H4 (cell line): ENCODE results near the gene FAM177A1. TPM values are rescaled to one million over a fixed set of nuclear protein-coding genes. Genes with fewer than 3 reads are reported as not detected.
A peak's percentile ranks its signal among the peaks of the same experiment; 100 is the strongest.
"Not testable (repeated sequence)": the region's sequence is repeated elsewhere in the genome, so short reads cannot be mapped to it uniquely, and the experiment has no call there.

Source experiments
- DNase-seq: peaks from one replicate; pipeline ENCODE4 v3.0.0-alpha.2; 2015; ENCODE audit warnings: low spot score
- total RNA-seq: library from RNA; depleted of rRNA; stranded (reverse); fragments of >200 nt; shearing (Covaris generic); gene quantifications from 2 replicates; pipeline ENCODE4 v1.2.3, GENCODE V29; 2014

The FAM177A1 gene
- total RNA-seq, 1 experiment from 2014 or later = 30.7 TPM

- not testable (repeated sequence) for DNase-seq
These were observed 15.2 kb downstream of the FAM177A1 start for GRCh38 chr14:35061113-35061791.

DNA sequence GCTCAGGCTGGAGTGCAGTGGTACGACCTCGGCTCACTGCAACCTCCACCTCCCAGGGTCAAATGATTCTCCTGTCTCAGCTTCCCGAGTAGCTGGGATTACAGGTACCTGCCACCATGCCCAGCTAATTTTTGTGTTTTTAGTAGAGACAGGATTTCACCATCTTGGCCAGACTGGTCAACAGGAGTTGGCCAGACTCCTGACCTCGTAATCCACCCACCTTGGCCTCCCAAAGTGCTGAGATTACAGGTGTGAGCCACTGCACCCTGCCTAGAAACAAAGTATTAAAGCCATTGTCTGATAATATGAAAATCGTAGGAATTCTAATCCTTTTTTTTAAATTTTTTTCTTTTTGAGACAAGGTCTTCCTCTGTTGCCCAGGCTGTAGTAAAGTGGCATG lies 19.7 kb downstream of the FAM177A1 start:
- DNase-seq = not testable (repeated sequence)

DNA sequence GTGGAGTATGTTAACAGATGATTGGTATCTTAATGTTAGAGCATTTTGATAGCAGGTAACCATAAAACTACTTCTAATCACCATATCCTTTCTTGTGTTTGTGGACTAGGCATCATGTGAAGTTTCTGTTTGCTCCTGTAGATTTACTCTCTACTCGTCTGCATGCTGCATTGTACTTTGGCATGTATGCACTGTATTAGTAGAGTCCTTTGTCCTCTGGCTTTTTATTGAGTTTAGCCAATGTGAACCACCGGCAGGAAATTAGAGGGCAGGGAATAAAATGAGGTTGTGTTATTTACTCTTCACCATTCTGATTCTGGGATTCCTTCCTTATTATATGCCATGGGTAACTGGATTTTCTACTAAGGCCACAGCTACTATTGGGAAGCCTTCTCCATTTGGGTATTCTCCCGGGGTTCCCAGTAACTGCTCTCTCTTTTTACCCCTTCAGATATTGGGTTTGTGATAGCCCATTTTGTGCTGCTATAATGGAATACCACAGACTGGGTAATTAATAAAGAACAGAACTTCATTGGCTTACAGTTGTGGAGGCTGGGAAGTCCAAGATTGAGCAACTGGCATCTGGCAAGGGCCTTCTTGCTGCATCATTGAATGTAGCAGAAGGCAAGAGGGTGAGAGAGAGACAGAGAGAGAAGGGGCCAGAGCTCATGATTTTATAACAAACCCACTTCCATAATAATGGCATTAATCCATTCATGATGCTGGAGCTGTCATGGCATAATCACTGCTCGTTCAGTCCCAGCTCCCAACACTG lies 22.4 kb downstream of the FAM177A1 start:
- no peak for DNase-seq

DNA sequence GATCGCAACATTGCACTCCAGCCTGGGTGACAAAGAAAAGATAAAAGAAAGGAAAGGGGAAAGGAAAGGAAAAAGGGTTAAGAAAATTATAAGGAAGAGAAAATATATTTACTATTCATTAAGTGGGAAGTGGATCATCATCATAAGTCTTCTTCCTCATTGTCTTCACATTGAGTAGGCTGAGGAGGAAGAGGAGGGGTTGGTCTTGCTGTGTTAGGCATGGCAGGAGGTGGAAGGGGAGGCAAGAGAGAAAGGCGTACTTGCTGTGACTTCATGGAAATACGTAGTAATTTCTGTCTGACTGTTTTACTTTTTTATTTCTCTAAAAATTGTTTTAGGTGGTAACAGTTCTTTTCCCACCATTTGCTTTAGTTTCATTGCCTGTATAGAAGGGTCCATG lies 26.2 kb downstream of the FAM177A1 start:
- DNase-seq = no peak

DNA sequence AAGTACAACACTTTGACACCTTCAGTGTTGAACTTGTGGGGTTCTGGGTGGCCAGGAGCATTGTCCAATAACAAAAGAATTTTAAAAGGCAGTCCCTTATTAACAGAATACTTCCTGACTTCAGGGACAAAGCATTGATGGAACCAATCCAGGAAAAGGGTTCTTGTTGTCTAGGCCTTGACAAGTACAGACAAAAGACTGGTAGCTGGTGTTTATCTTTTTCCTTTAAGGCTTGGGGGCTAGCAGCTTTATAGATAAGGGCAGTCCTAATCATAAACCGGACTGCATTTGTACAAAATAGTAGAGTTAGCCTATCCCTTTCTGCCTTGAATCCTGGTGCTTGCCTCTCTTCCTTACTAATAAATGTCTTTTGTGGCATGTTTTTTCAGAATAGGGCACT lies 27.4 kb downstream of the FAM177A1 start:
- no peak for DNase-seq

GRCh38 chr14:35078082-35078481 lies 32.0 kb downstream of the FAM177A1 start:
- no peak for DNase-seq

DNA sequence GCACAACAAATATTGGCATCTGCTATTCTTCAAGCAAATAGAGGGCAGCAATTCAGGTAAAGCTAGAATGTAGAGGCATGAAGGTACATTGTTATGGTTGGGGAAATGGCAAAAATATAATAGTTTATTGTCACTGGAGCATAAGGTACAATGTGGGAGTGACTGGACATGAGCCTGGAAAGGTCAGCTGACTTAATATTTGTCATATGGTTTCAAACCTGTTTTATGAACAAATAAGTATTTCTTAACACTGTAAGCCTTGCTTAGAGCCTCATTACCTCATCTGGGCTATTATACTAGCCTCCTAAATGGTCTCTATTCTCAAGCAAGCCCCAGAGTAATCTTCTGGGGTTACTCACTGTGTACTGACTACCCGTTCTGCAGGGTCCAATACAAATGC lies 33.7 kb downstream of the FAM177A1 start:
- DNase-seq = no peak

GRCh38 chr14:35083530-35084150 lies 37.6 kb downstream of the FAM177A1 start:
- no peak for DNase-seq

DNA sequence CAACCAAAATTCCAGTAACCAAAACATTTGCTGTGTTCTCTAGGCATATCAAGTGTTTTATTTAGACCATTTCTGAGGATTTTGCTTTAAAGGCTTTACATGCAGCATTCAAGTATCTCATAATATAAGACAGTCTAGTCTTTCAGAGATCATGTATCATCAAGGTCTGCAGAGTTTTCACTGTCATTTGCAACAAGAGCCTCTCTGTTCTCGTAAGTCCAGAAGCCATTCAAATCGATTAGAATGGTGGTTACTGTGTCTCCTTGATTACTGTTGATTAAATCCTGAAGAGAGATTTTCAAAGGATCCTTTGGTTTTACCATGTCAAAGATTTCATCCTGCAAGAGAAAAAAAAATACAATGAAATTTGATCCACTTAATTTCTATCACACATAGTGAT lies 39.4 kb downstream of the FAM177A1 start:
- DNase-seq = no peak

DNA sequence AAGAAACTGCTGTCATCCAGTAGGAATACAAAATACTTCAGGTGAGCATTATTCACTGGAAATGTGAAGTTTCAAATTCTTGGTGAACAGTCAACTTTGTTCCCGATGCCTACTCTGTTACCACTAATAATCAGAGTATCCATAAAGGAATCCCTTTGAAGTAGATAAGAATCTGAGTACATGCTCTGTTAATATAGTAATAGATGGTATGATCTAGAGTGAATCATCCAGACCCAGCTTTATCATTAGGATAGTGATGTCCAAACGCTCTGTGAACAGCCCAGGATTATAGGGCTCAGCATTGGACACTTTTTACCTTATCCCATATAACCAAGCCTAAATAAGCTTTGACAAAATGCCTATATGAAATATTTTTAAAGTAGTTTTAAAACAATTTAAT lies 42.4 kb downstream of the FAM177A1 start:
- DNase-seq = no peak

DNA sequence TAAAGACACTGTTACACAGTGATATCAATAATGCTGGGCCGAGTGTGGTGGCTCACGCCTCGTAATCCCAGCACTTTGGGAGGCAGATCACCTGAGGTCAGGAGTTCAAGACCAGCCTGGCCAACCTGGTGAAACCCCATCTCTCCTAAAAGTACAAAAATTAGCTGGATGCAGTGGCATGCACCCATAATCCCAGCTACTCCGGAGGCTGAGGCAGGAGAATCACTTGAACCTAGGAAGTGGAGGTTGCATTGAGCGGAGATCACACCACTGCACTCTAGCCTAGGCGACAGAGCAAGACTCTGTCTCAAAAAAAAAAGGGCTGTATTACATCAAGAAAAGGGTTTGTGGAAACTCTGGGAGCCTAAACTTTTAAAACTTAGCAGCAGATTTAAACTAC lies 48.6 kb downstream of the FAM177A1 start:
- DNase-seq = not testable (repeated sequence)

DNA sequence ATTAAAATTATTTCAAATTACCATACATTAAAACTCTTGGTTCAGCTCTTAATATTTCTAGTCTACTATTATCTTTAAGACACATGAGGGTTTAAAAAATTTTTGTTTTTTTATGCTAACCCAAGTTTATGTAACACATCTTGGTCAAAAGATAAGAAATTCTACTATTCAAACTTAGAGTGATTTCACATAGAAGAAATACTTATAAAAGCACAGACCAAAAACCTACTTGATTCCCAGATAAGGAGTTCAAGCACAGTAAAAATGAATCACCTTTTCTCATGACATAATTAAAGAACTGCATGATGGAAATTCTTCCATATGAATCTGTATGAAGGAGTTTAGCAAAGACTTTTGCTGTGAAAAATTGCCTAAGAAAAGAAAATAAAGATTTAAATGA lies 61.8 kb downstream of the FAM177A1 start:
- no peak for DNase-seq

GRCh38 chr14:35112641-35113040 lies 66.6 kb downstream of the FAM177A1 start:
- DNase-seq = no peak

- DNase-seq = no peak
These were observed 67.4 kb downstream of the FAM177A1 start for GRCh38 chr14:35113308-35113950.

GRCh38 chr14:35114036-35114435 lies 68.0 kb downstream of the FAM177A1 start:
- DNase-seq = no peak

DNA sequence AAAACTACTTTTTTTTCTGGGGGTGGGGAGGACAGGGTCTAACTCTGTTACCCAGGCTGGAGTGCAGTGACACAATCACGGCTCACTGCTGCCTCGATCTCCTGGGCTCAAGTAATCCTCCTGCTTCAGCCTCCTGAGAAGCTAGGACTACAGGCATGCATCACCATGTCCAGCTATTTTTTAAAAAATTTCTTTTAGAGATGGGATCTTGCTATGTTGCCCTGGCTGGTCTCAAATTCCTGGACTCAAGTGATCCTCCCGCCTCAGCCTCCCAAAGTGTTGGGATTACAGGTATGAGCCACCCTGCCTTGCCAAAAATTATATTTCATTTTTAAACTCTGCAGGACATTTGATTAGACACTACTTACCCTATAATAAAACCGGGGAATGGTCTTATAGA lies 70.2 kb downstream of the FAM177A1 start:
- no peak for DNase-seq

- DNase-seq = no peak
These were observed 71.0 kb downstream of the FAM177A1 start for GRCh38 chr14:35117112-35117511.

GRCh38 chr14:35121026-35121886 lies 75.2 kb downstream of the FAM177A1 start:
- no peak for DNase-seq

DNA sequence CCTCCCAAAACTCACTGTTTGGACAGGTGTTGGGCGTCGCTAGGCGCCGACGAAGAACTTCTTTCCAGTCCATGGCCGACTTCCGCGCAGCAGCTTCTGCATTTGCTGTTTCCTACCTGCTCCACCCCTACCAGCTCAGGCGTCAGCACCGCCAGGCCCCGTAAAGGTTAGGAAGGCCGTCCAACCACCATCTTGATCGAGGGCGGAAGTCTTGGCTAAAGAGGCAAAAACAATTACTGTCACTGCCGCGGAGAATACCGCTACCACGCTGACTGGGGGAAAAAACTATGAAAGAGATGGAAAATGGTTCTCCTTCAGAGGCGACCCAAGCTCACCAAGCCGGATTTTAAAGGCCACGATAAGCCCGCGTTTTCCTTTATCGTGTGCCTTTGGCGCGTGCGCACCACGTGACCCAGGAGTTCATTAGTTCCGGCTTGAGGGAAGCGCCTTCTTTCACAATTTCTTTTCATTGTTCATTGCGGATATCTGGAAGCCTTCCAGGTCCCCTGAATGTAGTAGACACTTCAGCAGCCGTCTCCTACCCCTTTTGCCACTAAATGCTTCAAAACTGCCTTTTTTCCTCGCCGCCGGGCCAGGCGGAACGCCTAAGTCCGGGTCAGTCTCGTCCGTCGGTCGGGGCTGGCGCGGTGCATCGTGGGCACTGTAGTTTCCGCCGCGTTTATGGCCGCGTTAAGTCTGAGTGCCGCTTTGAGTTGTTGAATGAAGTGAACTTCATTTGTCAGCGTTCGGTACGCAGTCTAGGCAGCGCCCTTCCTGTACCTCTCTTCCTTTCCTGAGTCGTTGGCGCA lies 76.0 kb downstream of the FAM177A1 start, which contains the start of the genes PPP2R3C and PRORP:
TSS of gene PPP2R3C (minus strand) at position 104 of the 809 bp plus-strand sequence. CDS start at position 73, 31 bp downstream.
TSS of gene PRORP (plus strand) at position 666 of the 809 bp plus-strand sequence. CDS start 694 bp downstream, outside the sequence.
- DNase-seq = peak; percentile 94

DNA sequence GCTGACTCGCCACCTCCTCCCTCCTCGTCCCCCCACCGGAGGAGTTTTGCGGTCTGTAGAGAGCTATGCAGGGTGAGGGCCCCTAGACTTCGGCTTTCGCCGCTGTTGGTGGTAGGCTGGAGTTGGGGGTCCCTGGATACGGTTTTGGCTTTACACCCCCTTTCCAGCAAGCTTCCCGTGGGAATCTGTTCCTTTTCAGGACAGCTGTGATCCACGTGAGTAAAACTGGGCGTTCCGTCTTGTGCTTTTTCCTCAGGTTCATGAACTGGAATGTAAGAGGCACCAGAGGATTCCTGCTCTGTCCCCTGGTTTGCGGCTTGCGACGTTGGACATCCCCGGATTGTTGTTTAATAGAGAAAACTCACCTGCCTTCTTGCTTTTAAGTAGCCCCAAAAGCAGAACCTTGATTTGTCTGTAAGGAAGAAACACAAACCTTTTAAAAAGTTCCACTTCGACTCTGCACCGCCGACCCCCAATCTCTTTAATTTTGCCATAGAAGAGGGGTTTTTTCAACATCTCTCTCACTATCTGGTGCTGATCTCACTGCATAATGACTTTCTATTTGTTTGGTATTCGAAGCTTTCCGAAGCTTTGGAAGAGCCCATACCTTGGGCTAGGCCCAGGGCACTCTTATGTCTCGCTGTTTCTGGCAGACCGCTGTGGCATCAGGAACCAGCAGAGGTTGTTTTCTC lies 76.8 kb downstream of the FAM177A1 start:
- peak; percentile 23 for DNase-seq
